SU-DHL-6 (cell line): ENCODE measurements around the gene PICK1.

Source experiments
- H2AFZ ChIP-seq: fragments of 200-600 bp; sonication (generic); 2 replicates; pipeline ENCODE4 v1.6.1; 2014; ENCODE audit warnings: low read depth, mild to moderate bottlenecking, moderate library complexity, mixed read lengths, antibody characterized with exemption, low read length; ENCODE audit not compliant: severe bottlenecking
- H3F3A ChIP-seq: fragments of 200-600 bp; shearing (Covaris generic); 2 replicates; pipeline ENCODE4 v1.6.0; 2016; ENCODE audit warnings: antibody characterized with exemption, mild to moderate bottlenecking; ENCODE audit not compliant: insufficient read depth
- H3K27ac ChIP-seq: fragments of 200-600 bp; sonication (generic); 2 replicates; pipeline ENCODE4 v1.5.1; 2016; ENCODE audit warnings: low read depth, mild to moderate bottlenecking, low read length, moderate library complexity, mixed read lengths
- H3K27me3 ChIP-seq: fragments of 200-600 bp; sonication (generic), shearing (Covaris generic); 2 replicates; pipeline ENCODE4 v1.6.0; 2014; ENCODE audit warnings: mild to moderate bottlenecking, low read length
- H3K36me3 ChIP-seq: fragments of 200-600 bp; sonication (generic); 2 replicates; pipeline ENCODE4 v1.6.1; 2014; ENCODE audit warnings: mild to moderate bottlenecking, low read length, mixed read lengths
- H3K4me2 ChIP-seq: fragments of 300-600, 200-600 bp; shearing (Covaris generic), sonication (generic); 2 replicates; pipeline ENCODE4 v1.6.0; 2014; ENCODE audit warnings: low read length, low read depth, mild to moderate bottlenecking; ENCODE audit not compliant: poor library complexity, severe bottlenecking
- H3K4me3 ChIP-seq: fragments of 200-600 bp; sonication (generic); 2 replicates; pipeline ENCODE4 v1.5.1; 2014; ENCODE audit warnings: antibody characterized with exemption, low read length, mild to moderate bottlenecking, mixed read lengths; ENCODE audit not compliant: insufficient read depth, poor library complexity, severe bottlenecking
- H3K79me2 ChIP-seq: fragments of 200-600 bp; sonication (generic); 2 replicates; pipeline ENCODE4 v1.6.1; 2014; ENCODE audit warnings: mild to moderate bottlenecking, low read length, moderate library complexity; ENCODE audit not compliant: insufficient read depth
- H3K9ac ChIP-seq: fragments of 200-600 bp; sonication (generic); 2 replicates; pipeline ENCODE4 v1.7.0; 2014; ENCODE audit warnings: mild to moderate bottlenecking, low read length
- H3K9me2 ChIP-seq: fragments of 200-600 bp; sonication (generic); replicated peaks from 2 replicates; pipeline ENCODE4 v1.6.1; 2014; ENCODE audit warnings: low read length; ENCODE audit not compliant: insufficient read depth
- H3K9me3 ChIP-seq: fragments of 200-600 bp; sonication (generic); 2 replicates; pipeline ENCODE4 v1.6.1; 2014; ENCODE audit warnings: low read length, mixed read lengths; ENCODE audit not compliant: insufficient read depth
- H4K20me1 ChIP-seq: fragments of 200-600 bp; sonication (generic); 2 replicates; pipeline ENCODE4 v1.6.1; 2014; ENCODE audit warnings: low read depth, mild to moderate bottlenecking, antibody characterized with exemption, low read length, moderate library complexity, mixed read lengths
- EZH2phosphoT487 ChIP-seq: fragments of 200-600 bp; sonication (generic), shearing (Covaris generic); conservative IDR thresholded peaks from 2 replicates; pipeline ENCODE4 v1.6.1; 2018; ENCODE audit warnings: mild to moderate bottlenecking, antibody characterized with exemption, low read length, moderate library complexity, mixed read lengths
- TF ChIP-seq, protein P1 (sequence below): fragments of 200-600 bp; sonication (generic); IDR thresholded peaks from one replicate; pipeline ENCODE4 v1.5.1; 2017; ENCODE audit warnings: antibody characterized with exemption, mild to moderate bottlenecking, low read length, moderate library complexity; ENCODE audit not compliant: insufficient read depth, poor library complexity, severe bottlenecking

PICK1 gene

DNA sequence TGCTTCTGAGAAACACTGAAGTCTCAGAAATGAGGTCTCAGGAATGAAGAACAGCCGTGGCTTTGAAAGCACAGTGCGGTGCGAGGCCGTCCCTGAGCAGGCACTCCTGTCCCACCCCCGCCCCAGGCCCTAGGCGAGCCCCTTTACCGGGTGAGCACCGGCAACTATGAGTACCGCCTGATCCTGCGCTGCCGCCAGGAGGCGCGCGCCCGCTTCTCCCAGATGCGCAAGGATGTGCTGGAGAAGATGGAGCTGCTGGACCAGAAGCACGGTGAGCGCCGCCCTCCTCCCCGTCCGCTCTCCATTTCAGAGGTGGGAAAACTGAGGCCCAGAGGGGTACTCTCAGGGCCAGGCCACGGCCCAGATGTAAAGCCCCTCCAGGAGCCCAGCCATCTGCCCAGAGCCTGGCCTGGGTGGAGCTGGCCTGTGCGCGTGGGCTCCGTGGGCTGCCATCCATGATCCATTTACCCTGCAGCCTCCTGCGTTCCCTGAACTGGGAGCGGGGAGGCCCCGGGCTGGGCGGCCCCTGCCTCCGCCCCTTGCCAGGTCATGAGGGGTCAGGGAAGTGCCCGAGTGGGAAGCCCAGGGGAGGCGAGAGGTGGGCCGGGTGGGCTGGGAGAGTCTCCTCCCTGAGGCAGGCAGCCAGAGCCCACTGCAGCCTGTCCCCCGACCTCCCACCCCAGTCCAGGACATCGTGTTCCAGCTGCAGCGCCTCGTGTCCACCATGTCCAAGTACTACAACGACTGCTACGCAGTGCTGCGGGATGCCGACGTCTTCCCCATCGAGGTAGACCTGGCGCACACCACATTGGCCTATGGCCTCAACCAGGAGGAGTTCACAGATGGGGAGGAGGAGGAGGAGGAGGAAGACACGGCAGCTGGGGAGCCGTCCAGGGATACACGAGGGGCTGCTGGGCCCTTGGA, 17.2 kb downstream of the PICK1 start:
- H3K9ac ChIP-seq: no peak overlapping the region
- no peaks in the 10 kb centered on the region for H3F3A ChIP-seq
- H4K20me1 ChIP-seq: no peaks in the 10 kb centered on the region
- no peak overlapping the region for H2AFZ ChIP-seq
- no peak overlapping the region for H3K27ac ChIP-seq
- no peak overlapping the region for H3K4me2 ChIP-seq
- H3K9me3 ChIP-seq: no peaks in the 10 kb centered on the region
- H3K79me2 ChIP-seq: no peaks in the 10 kb centered on the region
- TF ChIP-seq EZH2phosphoT487: no peak
- TF ChIP-seq, protein P1, sequence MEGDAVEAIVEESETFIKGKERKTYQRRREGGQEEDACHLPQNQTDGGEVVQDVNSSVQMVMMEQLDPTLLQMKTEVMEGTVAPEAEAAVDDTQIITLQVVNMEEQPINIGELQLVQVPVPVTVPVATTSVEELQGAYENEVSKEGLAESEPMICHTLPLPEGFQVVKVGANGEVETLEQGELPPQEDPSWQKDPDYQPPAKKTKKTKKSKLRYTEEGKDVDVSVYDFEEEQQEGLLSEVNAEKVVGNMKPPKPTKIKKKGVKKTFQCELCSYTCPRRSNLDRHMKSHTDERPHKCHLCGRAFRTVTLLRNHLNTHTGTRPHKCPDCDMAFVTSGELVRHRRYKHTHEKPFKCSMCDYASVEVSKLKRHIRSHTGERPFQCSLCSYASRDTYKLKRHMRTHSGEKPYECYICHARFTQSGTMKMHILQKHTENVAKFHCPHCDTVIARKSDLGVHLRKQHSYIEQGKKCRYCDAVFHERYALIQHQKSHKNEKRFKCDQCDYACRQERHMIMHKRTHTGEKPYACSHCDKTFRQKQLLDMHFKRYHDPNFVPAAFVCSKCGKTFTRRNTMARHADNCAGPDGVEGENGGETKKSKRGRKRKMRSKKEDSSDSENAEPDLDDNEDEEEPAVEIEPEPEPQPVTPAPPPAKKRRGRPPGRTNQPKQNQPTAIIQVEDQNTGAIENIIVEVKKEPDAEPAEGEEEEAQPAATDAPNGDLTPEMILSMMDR: no peak
- no peak overlapping the region for H3K4me3 ChIP-seq
- no peaks in the 10 kb centered on the region for H3K27me3 ChIP-seq
- H3K36me3 ChIP-seq: no peaks in the 10 kb centered on the region
- H3K9me2 ChIP-seq: no peaks in the 10 kb centered on the region

DNA sequence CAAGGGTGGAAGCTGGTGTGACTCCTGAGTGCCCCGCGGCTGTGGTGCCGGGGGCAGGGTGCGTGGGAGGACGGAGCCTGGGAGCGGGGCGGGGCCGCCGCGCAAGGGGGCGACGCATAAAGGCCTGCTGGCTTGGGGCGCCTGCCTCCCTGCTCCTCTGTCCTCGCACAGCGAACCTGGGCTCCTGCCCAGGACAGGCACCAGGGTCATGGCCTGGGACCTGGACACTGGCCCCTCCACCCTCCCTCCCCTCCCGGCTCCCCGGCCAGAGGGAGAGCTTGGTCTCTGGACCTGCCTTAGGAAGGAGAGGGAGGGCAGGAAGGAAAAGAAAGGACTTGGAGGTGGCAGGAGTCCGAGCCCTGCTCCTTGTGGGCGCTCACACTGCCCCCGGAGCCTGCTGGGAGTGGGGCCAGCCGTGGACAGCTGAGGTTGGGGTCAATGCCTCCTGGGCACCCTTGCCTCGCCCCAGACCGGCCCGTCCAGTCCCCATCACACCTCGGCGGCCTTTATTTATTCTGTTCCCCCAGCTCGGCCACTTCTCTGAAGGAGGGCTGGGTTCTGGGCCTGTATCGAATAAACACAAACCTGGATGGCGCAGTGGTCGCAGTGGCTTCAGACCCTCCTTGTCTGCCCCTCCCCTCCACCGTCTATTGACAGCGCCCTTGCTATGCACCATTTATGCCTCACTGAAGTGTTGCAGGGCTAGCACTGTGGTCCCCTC, 18.1 kb downstream of the PICK1 start:
- H2AFZ ChIP-seq: no peak overlapping the region
- H3K27ac ChIP-seq: no peak overlapping the region
- H3K9ac ChIP-seq: no peak overlapping the region
- TF ChIP-seq EZH2phosphoT487: no peak
- TF ChIP-seq, protein P1: no peak
- no peaks in the 10 kb centered on the region for H3K27me3 ChIP-seq
- no peaks in the 10 kb centered on the region for H3F3A ChIP-seq
- no peaks in the 10 kb centered on the region for H4K20me1 ChIP-seq
- H3K79me2 ChIP-seq: no peaks in the 10 kb centered on the region
- no peak overlapping the region for H3K4me2 ChIP-seq
- no peaks in the 10 kb centered on the region for H3K9me3 ChIP-seq
- no peaks in the 10 kb centered on the region for H3K36me3 ChIP-seq
- no peak overlapping the region for H3K4me3 ChIP-seq
- H3K9me2 ChIP-seq: no peaks in the 10 kb centered on the region

- no peaks in the 10 kb centered on the region for H3K27me3 ChIP-seq
- H2AFZ ChIP-seq: no peak overlapping the region
- H3K9me3 ChIP-seq: no peaks in the 10 kb centered on the region
- no peaks in the 10 kb centered on the region for H4K20me1 ChIP-seq
- no peaks in the 10 kb centered on the region for H3K36me3 ChIP-seq
- H3F3A ChIP-seq: no peaks in the 10 kb centered on the region
- no peak overlapping the region for H3K4me3 ChIP-seq
- no peaks in the 10 kb centered on the region for H3K79me2 ChIP-seq
- no peaks in the 10 kb centered on the region for H3K9me2 ChIP-seq
- H3K27ac ChIP-seq: no peak overlapping the region
- TF ChIP-seq, protein P1: no peak
- TF ChIP-seq EZH2phosphoT487: no peak
- H3K9ac ChIP-seq: no peak overlapping the region
- H3K4me2 ChIP-seq: no peak overlapping the region
Measured at GRCh38 chr22:38075961-38076360, 18.8 kb downstream of the PICK1 start.
